A549 (cell line): ENCODE data around the gene UBR2.

Experiments used
- CTCF ChIP-seq: fragments of >200 bp; sonication (Bioruptor Twin); formaldehyde crosslinking; IDR thresholded peaks from 3 replicates; pipeline ENCODE4 v1.5.1; 2016
- ELK1 ChIP-seq: fragments of 150-350 bp; IDR thresholded peaks from 2 replicates; pipeline ENCODE4 v1.6.1; 2014; ENCODE audit warnings: low read depth, mild to moderate bottlenecking, low read length
- FOSL2 ChIP-seq, 2 experiments: fragments of 450-650 bp in 1 of 2; fragments of >200 bp in 1 of 2; sonication (Bioruptor Twin) in 1 of 2; formaldehyde crosslinking; IDR thresholded peaks; 2 replicates each; pipeline versions ENCODE4 v1.5.0 to v1.6.1; 2016 to 2020; ENCODE audit warnings: mild to moderate bottlenecking in 1 of 2, moderate library complexity in 1 of 2
- FOXS1 ChIP-seq: fragments of 250-450 bp; sonication (Bioruptor Pico); IDR thresholded peaks from 2 replicates; pipeline ENCODE4 v1.5.0; 2020; ENCODE audit warnings: mild to moderate bottlenecking, moderate library complexity
- NR3C1 ChIP-seq: fragments of >200 bp; sonication (Bioruptor Twin); formaldehyde crosslinking; IDR thresholded peaks from 3 replicates; pipeline ENCODE4 v1.6.1; 2017
- POLR2A ChIP-seq: IDR thresholded peaks from 2 replicates; pipeline ENCODE4 v1.6.1; 2012; ENCODE audit warnings: mild to moderate bottlenecking, low read length
- POLR2AphosphoS2 ChIP-seq: conservative IDR thresholded peaks from 2 replicates; pipeline ENCODE4 v1.6.1; 2012; ENCODE audit warnings: low read length, improper control_type of control experiment, inconsistent platforms

- TF ChIP-seq POLR2AphosphoS2 (no peak), NR3C1 (no peak), CTCF (no peak), ELK1 (no peak), POLR2A (no peak), FOXS1 (CRISPR knock-in tag) (no peak), FOSL2 (IDR thresholded peaks at IDR 0.05) (no peak), FOSL2 (CRISPR knock-in tag; IDR thresholded peaks at IDR 0.05) (no peak)
Measured at GRCh38 chr6:42610416-42610815, 46.6 kb downstream of the UBR2 start.
